CD4-positive, alpha-beta memory T cell (primary cell): ENCODE results near the gene RBPJ. TPM values are rescaled to one million over a fixed set of nuclear protein-coding genes. Genes with fewer than 3 reads are reported as not detected.
A peak's percentile ranks its signal among the peaks of the same experiment; 100 is the strongest.

Experiments
- CTCF ChIA-PET: fragments of 350-600 bp; sonication (Branson Sonifier 250); formaldehyde crosslinking; loops from one replicate; lab custom pipeline; 2021; ENCODE audit warnings: inconsistent platforms; ENCODE audit not compliant: partially characterized antibody; lab: Charles Lee
- POLR2A ChIA-PET: fragments of 350-600 bp; sonication (Branson Sonifier 250); formaldehyde crosslinking; loops from one replicate; lab custom pipeline; 2021; ENCODE audit not compliant: partially characterized antibody; lab: Charles Lee
- DNase-seq, 5 donors: peaks; one replicate each; pipeline versions ENCODE4 v3.0.0 to v3.0.0-alpha.2; 2020 to 2022; ENCODE audit warnings: mixed read lengths in 1 of 5
- H3K27ac ChIP-seq: one replicate; pipeline ENCODE4 v1.7.0; 2013; ENCODE audit warnings: low read depth, low read length
- H3K27me3 ChIP-seq: 2 replicates; pipeline ENCODE4 v1.7.0; 2013; ENCODE audit warnings: mild to moderate bottlenecking, low read length, moderate library complexity; ENCODE audit not compliant: insufficient read depth
- H3K36me3 ChIP-seq: 2 replicates; pipeline ENCODE4 v1.7.0; 2013; ENCODE audit warnings: mild to moderate bottlenecking, low read length, moderate library complexity; ENCODE audit not compliant: insufficient read depth
- H3K4me1 ChIP-seq: 2 replicates; pipeline ENCODE4 v1.7.0; 2013; ENCODE audit warnings: mild to moderate bottlenecking, low read length, moderate library complexity; ENCODE audit not compliant: insufficient read depth
- H3K4me3 ChIP-seq, 2 donors: one replicate each; pipeline ENCODE4 v1.7.0; 2013; ENCODE audit warnings: low read length in 2 of 2, mild to moderate bottlenecking in 1 of 2
- H3K9me3 ChIP-seq, 2 donors: one replicate each; pipeline ENCODE4 v1.7.0; 2013; ENCODE audit warnings: low read length in 2 of 2, control low read depth in 1 of 2; ENCODE audit not compliant: control insufficient read depth in 1 of 2
- H3K27ac Mint-ChIP-seq, 7 donors: one replicate each; pipeline ENCODE4 v1.8.0; 2020 to 2021; ENCODE audit warnings: mixed read lengths in 7 of 7, mild to moderate bottlenecking in 6 of 7, inconsistent platforms in 3 of 7, moderate library complexity in 3 of 7
- H3K27me3 Mint-ChIP-seq, 2 donors: one replicate each; pipeline ENCODE4 v1.8.0; 2020 to 2021; ENCODE audit warnings: mixed read lengths in 2 of 2
- H3K36me3 Mint-ChIP-seq, 2 donors: one replicate each; pipeline ENCODE4 v1.8.0; 2020 to 2021; ENCODE audit warnings: mixed read lengths in 2 of 2, inconsistent platforms in 1 of 2, mild to moderate bottlenecking in 1 of 2
- H3K4me1 Mint-ChIP-seq, 4 donors: one replicate each; pipeline ENCODE4 v1.8.0; 2020 to 2021; ENCODE audit warnings: mixed read lengths in 4 of 4, mild to moderate bottlenecking in 1 of 4
- H3K4me3 Mint-ChIP-seq, 8 donors: one replicate each; pipeline ENCODE4 v1.8.0; 2020 to 2021; ENCODE audit warnings: mixed read lengths in 8 of 8, mild to moderate bottlenecking in 7 of 8, moderate library complexity in 6 of 8, inconsistent platforms in 3 of 8
- H3K9me3 Mint-ChIP-seq, 8 donors: one replicate each; pipeline ENCODE4 v1.8.0; 2020 to 2021; ENCODE audit warnings: mixed read lengths in 8 of 8, mild to moderate bottlenecking in 5 of 8, inconsistent platforms in 3 of 8, moderate library complexity in 1 of 8
- intact Hi-C: fragments of 100-400 bp; cut with micrococcal nuclease; formaldehyde crosslinking; loops from one replicate; pipeline ENCODE4 v1.15.1; 2023
- polyA plus RNA-seq, 2 donors: library from polyadenylated mRNA; unstranded; fragments of 300-500 nt; fragmentation: Illumina TruSeq; gene quantifications; one replicate each; pipeline ENCODE4 v1.2.3, GENCODE V29; 2021
- total RNA-seq, 2 experiments: library from RNA; stranded (reverse); gene quantifications; one replicate each; pipeline ENCODE4 v1.2.3, GENCODE V29; 2021

Gene RBPJ
- total and polyA plus RNA-seq, 4 experiments from 2014 or later: 75.2 to 96.3 (median 91.5) TPM

GRCh38 chr4:26475716-26476115, 154.9 kb downstream of the RBPJ start:
- Mint-ChIP-seq H3K27me3 (peaks cover 2 to 9% of the 10 kb centered on the region in 2 donors), H3K27ac (no peak overlapping the region), H3K9me3 (peaks cover 0 to 2% (median 0%) of the 10 kb centered on the region in 8 donors), H3K4me1 (no peaks in the 10 kb centered on the region), H3K36me3 (no peaks in the 10 kb centered on the region), H3K4me3 (no peak overlapping the region)
- no peak for DNase-seq
- ChIA-PET POLR2A (no interaction called here), CTCF (no interaction called here)
- no peak overlapping the region for H3K27ac ChIP-seq
- no peak overlapping the region for H3K4me3 ChIP-seq
- H3K9me3 ChIP-seq: no peaks in the 10 kb centered on the region
- H3K27me3 ChIP-seq: no peaks in the 10 kb centered on the region
- no peaks in the 10 kb centered on the region for H3K4me1 ChIP-seq
- intact Hi-C loops: no loop called here
- H3K36me3 ChIP-seq: no peaks in the 10 kb centered on the region

GRCh38 chr4:26476545-26476944, 155.7 kb downstream of the RBPJ start:
- H3K4me1 ChIP-seq: no peaks in the 10 kb centered on the region
- H3K4me3 ChIP-seq: no peak overlapping the region
- intact Hi-C loops: no loop called here
- ChIA-PET POLR2A (no interaction called here), CTCF (no interaction called here)
- H3K27ac ChIP-seq: no peak overlapping the region
- no peaks in the 10 kb centered on the region for H3K9me3 ChIP-seq
- no peak for DNase-seq
- no peaks in the 10 kb centered on the region for H3K27me3 ChIP-seq
- no peaks in the 10 kb centered on the region for H3K4me1 Mint-ChIP-seq
- no peak overlapping the region for H3K4me3 Mint-ChIP-seq
- H3K27ac Mint-ChIP-seq: peak overlapping the region in 1 of 7 donors; percentile 35
- no peaks in the 10 kb centered on the region for H3K9me3 Mint-ChIP-seq
- peaks cover 2 to 7% of the 10 kb centered on the region in 2 donors for H3K27me3 Mint-ChIP-seq
- H3K36me3 Mint-ChIP-seq: no peaks in the 10 kb centered on the region
- H3K36me3 ChIP-seq: no peaks in the 10 kb centered on the region

GRCh38 chr4:26478330-26478729, 157.5 kb downstream of the RBPJ start:
- no peak overlapping the region for H3K4me3 Mint-ChIP-seq
- no peaks in the 10 kb centered on the region for H3K36me3 ChIP-seq
- no peaks in the 10 kb centered on the region for H3K4me1 ChIP-seq
- no peaks in the 10 kb centered on the region for H3K9me3 ChIP-seq
- H3K27ac ChIP-seq: no peak overlapping the region
- H3K36me3 Mint-ChIP-seq: no peaks in the 10 kb centered on the region
- ChIA-PET POLR2A (no interaction called here), CTCF (no interaction called here)
- no peak overlapping the region for H3K4me3 ChIP-seq
- no peak for DNase-seq
- no peak overlapping the region for H3K27ac Mint-ChIP-seq
- intact Hi-C loops: no loop called here
- no peaks in the 10 kb centered on the region for H3K4me1 Mint-ChIP-seq
- H3K9me3 Mint-ChIP-seq: no peaks in the 10 kb centered on the region
- H3K27me3 Mint-ChIP-seq: peaks cover 2 to 7% of the 10 kb centered on the region in 2 donors
- no peaks in the 10 kb centered on the region for H3K27me3 ChIP-seq

GRCh38 chr4:26482508-26483462, 162.0 kb downstream of the RBPJ start:
- ChIA-PET POLR2A (no interaction called here), CTCF (interaction anchor here (0.9 kb wide), 1 partner anchor 19 kb away, joined by 3 read pairs; no protein-coding TSS in a partner anchor)
- no peak overlapping the region for H3K4me3 Mint-ChIP-seq
- intact Hi-C loops: no loop called here
- DNase-seq: no peak
- no peak overlapping the region for H3K27ac ChIP-seq
- H3K36me3 ChIP-seq: no peaks in the 10 kb centered on the region
- H3K4me1 Mint-ChIP-seq: no peaks in the 10 kb centered on the region
- no peaks in the 10 kb centered on the region for H3K36me3 Mint-ChIP-seq
- no peaks in the 10 kb centered on the region for H3K4me1 ChIP-seq
- H3K9me3 Mint-ChIP-seq: no peaks in the 10 kb centered on the region
- peaks cover 0 to 6% of the 10 kb centered on the region in 2 donors for H3K27me3 Mint-ChIP-seq
- no peak overlapping the region for H3K4me3 ChIP-seq
- H3K27ac Mint-ChIP-seq: peak overlapping the region in 1 of 7 donors; percentile 11
- no peaks in the 10 kb centered on the region for H3K27me3 ChIP-seq
- H3K9me3 ChIP-seq: no peaks in the 10 kb centered on the region

- POLR2A ChIA-PET: no interaction called here
- H3K27ac Mint-ChIP-seq: no peak overlapping the region
- no peaks in the 10 kb centered on the region for H3K27me3 ChIP-seq
- H3K27me3 Mint-ChIP-seq: peaks cover 3 to 6% of the 10 kb centered on the region in 2 donors
- no peaks in the 10 kb centered on the region for H3K9me3 ChIP-seq
- H3K36me3 Mint-ChIP-seq: no peaks in the 10 kb centered on the region
- no peaks in the 10 kb centered on the region for H3K9me3 Mint-ChIP-seq
- intact Hi-C loops: no loop called here
- H3K27ac ChIP-seq: no peak overlapping the region
- no peaks in the 10 kb centered on the region for H3K4me1 Mint-ChIP-seq
- CTCF ChIA-PET: no interaction called here
- no peak overlapping the region for H3K4me3 Mint-ChIP-seq
- no peaks in the 10 kb centered on the region for H3K4me1 ChIP-seq
- no peaks in the 10 kb centered on the region for H3K36me3 ChIP-seq
- no peak overlapping the region for H3K4me3 ChIP-seq
- no peak for DNase-seq
Measured at GRCh38 chr4:26484032-26484515, 163.3 kb downstream of the RBPJ start.

GRCh38 chr4:26484516-26484915, 163.7 kb downstream of the RBPJ start:
- no peaks in the 10 kb centered on the region for H3K36me3 ChIP-seq
- intact Hi-C loops: no loop called here
- Mint-ChIP-seq H3K4me1 (no peaks in the 10 kb centered on the region), H3K4me3 (no peak overlapping the region), H3K27ac (no peak overlapping the region), H3K27me3 (peaks cover 5 to 8% of the 10 kb centered on the region in 2 donors), H3K36me3 (no peaks in the 10 kb centered on the region), H3K9me3 (no peaks in the 10 kb centered on the region)
- ChIA-PET POLR2A (no interaction called here), CTCF (interaction anchor here (1.5 kb wide), 1 partner anchor 21 kb away, joined by 3 read pairs; no protein-coding TSS in a partner anchor)
- H3K4me3 ChIP-seq: no peak overlapping the region
- no peaks in the 10 kb centered on the region for H3K9me3 ChIP-seq
- DNase-seq: no peak
- H3K27ac ChIP-seq: no peak overlapping the region
- no peaks in the 10 kb centered on the region for H3K27me3 ChIP-seq
- no peaks in the 10 kb centered on the region for H3K4me1 ChIP-seq
